ENCODE measurements around the gene AKR1E2. TPM values are rescaled to one million over a fixed set of nuclear protein-coding genes. Genes with fewer than 3 reads are reported as not detected.
A peak's percentile ranks its signal among the peaks of the same experiment; 100 is the strongest.

The AKR1E2 gene
- total and polyA plus RNA-seq, 4 donors, result 0.46 to 9.4 (median 2.6) TPM

DNA sequence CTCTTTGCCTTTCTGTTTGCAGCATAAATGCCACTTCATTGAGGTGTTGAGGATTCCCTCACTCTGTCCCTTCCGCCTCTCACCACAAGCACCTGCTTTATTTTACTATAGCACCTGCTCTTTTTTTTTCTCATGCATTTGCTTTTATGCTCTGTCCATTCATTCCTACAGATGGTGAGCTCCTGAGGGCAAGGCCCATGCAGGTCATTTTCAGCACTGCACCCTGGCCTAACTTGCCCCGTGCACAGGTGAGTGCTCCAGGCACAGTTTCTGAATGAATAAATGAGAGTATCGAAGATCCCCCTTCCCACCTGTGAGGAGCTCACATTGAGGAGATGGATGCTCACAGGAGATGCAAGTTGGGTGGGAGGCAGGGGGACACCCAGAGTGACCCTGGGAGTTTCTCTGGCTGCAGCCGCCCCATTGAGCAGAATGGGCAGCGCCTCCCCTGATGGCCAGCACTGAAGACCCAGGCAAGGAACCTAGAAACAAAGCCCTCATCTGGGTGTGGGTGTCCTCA lies 1.2 kb upstream of the AKR1E2 start:
- TF ChIP-seq TAF1 (conservative IDR thresholded peaks at IDR 0.05), result no peak
- TF ChIP-seq YY1 (IDR thresholded peaks at IDR 0.05), result no peak
- TF ChIP-seq, protein P1, sequence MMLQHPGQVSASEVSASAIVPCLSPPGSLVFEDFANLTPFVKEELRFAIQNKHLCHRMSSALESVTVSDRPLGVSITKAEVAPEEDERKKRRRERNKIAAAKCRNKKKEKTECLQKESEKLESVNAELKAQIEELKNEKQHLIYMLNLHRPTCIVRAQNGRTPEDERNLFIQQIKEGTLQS (IDR thresholded peaks at IDR 0.05), result no peak
- TF ChIP-seq FOXA1 (IDR thresholded peaks at IDR 0.05), result no peak
- no peak for TF ChIP-seq FOXA2 (IDR thresholded peaks at IDR 0.05)
- no peak for TF ChIP-seq RAD21 (IDR thresholded peaks at IDR 0.05)
- no peak for TF ChIP-seq REST (IDR thresholded peaks at IDR 0.05)
- Histone ChIP-seq H3K27ac (ENCODE audit: low read depth in 1 of 2, low read length in 2 of 2) (no peak overlapping the region), H3K4me1 (ENCODE audit: control insufficient read depth in 4 of 4, insufficient read depth in 4 of 4, low read length in 3 of 4) (peaks cover 0 to 8% (median 2%) of the 10 kb centered on the region in 4 donors), H3K27me3 (ENCODE audit: control insufficient read depth in 4 of 4, insufficient read depth in 4 of 4, low read length in 3 of 4) (no peaks in the 10 kb centered on the region), H3K9me3 (ENCODE audit: control insufficient read depth in 4 of 4, low read length in 3 of 4) (no peaks in the 10 kb centered on the region), H3K36me3 (ENCODE audit: control insufficient read depth in 4 of 4, insufficient read depth in 3 of 4, low read depth in 1 of 4, low read length in 3 of 4) (no peaks in the 10 kb centered on the region), H3K9ac (ENCODE audit: low read depth in 1 of 2, low read length in 2 of 2) (no peak overlapping the region), H3K4me3 (ENCODE audit: low read depth in 1 of 3, low read length in 3 of 3) (no peak overlapping the region)
- 95% methylated on average over 5 of the region's 5 CpGs for WGBS
- no peak for DNase-seq (ENCODE audit: low spot score)

- Histone ChIP-seq H3K27ac (ENCODE audit: low read depth in 1 of 2, low read length in 2 of 2) (no peak overlapping the region), H3K36me3 (ENCODE audit: control insufficient read depth in 4 of 4, insufficient read depth in 3 of 4, low read depth in 1 of 4, low read length in 3 of 4) (no peaks in the 10 kb centered on the region), H3K9me3 (ENCODE audit: control insufficient read depth in 4 of 4, low read length in 3 of 4) (no peaks in the 10 kb centered on the region), H3K4me1 (ENCODE audit: control insufficient read depth in 4 of 4, insufficient read depth in 4 of 4, low read length in 3 of 4) (peaks cover 0 to 8% (median 2%) of the 10 kb centered on the region in 4 donors), H3K27me3 (ENCODE audit: control insufficient read depth in 4 of 4, insufficient read depth in 4 of 4, low read length in 3 of 4) (no peaks in the 10 kb centered on the region), H3K9ac (ENCODE audit: low read depth in 1 of 2, low read length in 2 of 2) (no peak overlapping the region), H3K4me3 (ENCODE audit: low read depth in 1 of 3, low read length in 3 of 3) (peak overlapping the region in 1 of 3 donors; percentile 28)
- no peak for DNase-seq (ENCODE audit: low spot score)
- 95% methylated on average over 16 of the region's 16 CpGs for WGBS
- TF ChIP-seq GABPA (IDR thresholded peaks at IDR 0.05 in 1 of 2, conservative IDR thresholded peaks at IDR 0.05 in 1 of 2), result no peak
- peak; percentile 9 for TF ChIP-seq MAX (IDR thresholded peaks at IDR 0.05)
Observed at GRCh38 chr10:4825456-4825867, 545 bp upstream of the AKR1E2 start.

- no peaks in the 10 kb centered on the region for H3K27me3 ChIP-seq (ENCODE audit: control insufficient read depth in 4 of 4, insufficient read depth in 4 of 4, low read length in 3 of 4)
- H3K9me3 ChIP-seq (ENCODE audit: control insufficient read depth in 4 of 4, low read length in 3 of 4), result no peaks in the 10 kb centered on the region
- H3K9ac ChIP-seq (ENCODE audit: low read depth in 1 of 2, low read length in 2 of 2), result no peak overlapping the region
- H3K27ac ChIP-seq (ENCODE audit: low read depth in 1 of 2, low read length in 2 of 2), result peak overlapping the region; percentile 71 to 77
- no peaks in the 10 kb centered on the region for H3K36me3 ChIP-seq (ENCODE audit: control insufficient read depth in 4 of 4, insufficient read depth in 3 of 4, low read depth in 1 of 4, low read length in 3 of 4)
- H3K4me3 ChIP-seq (ENCODE audit: low read depth in 1 of 3, low read length in 3 of 3), result peak overlapping the region in 1 of 3 donors; percentile 62
- H3K4me1 ChIP-seq (ENCODE audit: control insufficient read depth in 4 of 4, insufficient read depth in 4 of 4, low read length in 3 of 4), result peaks cover 0 to 8% (median 2%) of the 10 kb centered on the region in 4 donors
- 56% methylated on average over 13 of the region's 13 CpGs for WGBS
- DNase-seq (ENCODE audit: low spot score), result no peak
- TF ChIP-seq SP1 (IDR thresholded peaks at IDR 0.05), result no peak
- no peak for TF ChIP-seq MAX (IDR thresholded peaks at IDR 0.05)
- TF ChIP-seq YY1 (IDR thresholded peaks at IDR 0.05), result no peak
- TF ChIP-seq FOXA1 (IDR thresholded peaks at IDR 0.05), result no peak
- TF ChIP-seq EGR1 (IDR thresholded peaks at IDR 0.05; ENCODE audit: low read depth in 2 of 2), result no peak
- TF ChIP-seq JUND (IDR thresholded peaks at IDR 0.05), result no peak
- TF ChIP-seq GABPA (IDR thresholded peaks at IDR 0.05 in 1 of 2, conservative IDR thresholded peaks at IDR 0.05 in 1 of 2), result no peak
- TF ChIP-seq, protein P2, sequence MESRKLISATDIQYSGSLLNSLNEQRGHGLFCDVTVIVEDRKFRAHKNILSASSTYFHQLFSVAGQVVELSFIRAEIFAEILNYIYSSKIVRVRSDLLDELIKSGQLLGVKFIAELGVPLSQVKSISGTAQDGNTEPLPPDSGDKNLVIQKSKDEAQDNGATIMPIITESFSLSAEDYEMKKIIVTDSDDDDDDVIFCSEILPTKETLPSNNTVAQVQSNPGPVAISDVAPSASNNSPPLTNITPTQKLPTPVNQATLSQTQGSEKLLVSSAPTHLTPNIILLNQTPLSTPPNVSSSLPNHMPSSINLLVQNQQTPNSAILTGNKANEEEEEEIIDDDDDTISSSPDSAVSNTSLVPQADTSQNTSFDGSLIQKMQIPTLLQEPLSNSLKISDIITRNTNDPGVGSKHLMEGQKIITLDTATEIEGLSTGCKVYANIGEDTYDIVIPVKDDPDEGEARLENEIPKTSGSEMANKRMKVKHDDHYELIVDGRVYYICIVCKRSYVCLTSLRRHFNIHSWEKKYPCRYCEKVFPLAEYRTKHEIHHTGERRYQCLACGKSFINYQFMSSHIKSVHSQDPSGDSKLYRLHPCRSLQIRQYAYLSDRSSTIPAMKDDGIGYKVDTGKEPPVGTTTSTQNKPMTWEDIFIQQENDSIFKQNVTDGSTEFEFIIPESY (IDR thresholded peaks at IDR 0.05), result no peak
- no peak for TF ChIP-seq HNF4A (conservative IDR thresholded peaks at IDR 0.05)
- no peak for TF ChIP-seq REST (IDR thresholded peaks at IDR 0.05)
- no peak for TF ChIP-seq RXRA (IDR thresholded peaks at IDR 0.05)
- TF ChIP-seq, protein P1 (IDR thresholded peaks at IDR 0.05), result no peak
- no peak for TF ChIP-seq NR2F2 (IDR thresholded peaks at IDR 0.05)
- no peak for TF ChIP-seq TAF1 (conservative IDR thresholded peaks at IDR 0.05)
- TF ChIP-seq RAD21 (IDR thresholded peaks at IDR 0.05), result no peak
- TF ChIP-seq FOXA2 (IDR thresholded peaks at IDR 0.05), result no peak
Observed at GRCh38 chr10:4826792-4827324, 851 bp downstream of the AKR1E2 start.
